GM19193 (cell line): ENCODE data around the gene ATG16L2.

Source experiments
- POLR2A ChIP-seq: IDR thresholded peaks from 4 replicates; pipeline ENCODE4 v1.6.1; 2011; ENCODE audit not compliant: insufficient read depth, insufficient read length; ENCODE audit errors: extremely low read depth

The ATG16L2 gene

GRCh38 chr11:72814286-72815109, at the start of gene ATG16L2:
Gene ATG16L2 (plus strand): TSS chr11:72814411. CDS start chr11:72814446, 35 bp downstream.
- peak; percentile 73 for TF ChIP-seq POLR2A

GRCh38 chr11:72764503-72764902, 49.7 kb upstream of the ATG16L2 start:
- no peak for TF ChIP-seq POLR2A

- no peak for TF ChIP-seq POLR2A
Observed at GRCh38 chr11:72766152-72766902, 47.9 kb upstream of the ATG16L2 start.

- TF ChIP-seq POLR2A, result no peak
Observed at GRCh38 chr11:72767203-72768062, 46.8 kb upstream of the ATG16L2 start.

- no peak for TF ChIP-seq POLR2A
Observed at GRCh38 chr11:72768581-72768980, 45.6 kb upstream of the ATG16L2 start.

- no peak for TF ChIP-seq POLR2A
Observed at GRCh38 chr11:72769680-72770079, 44.5 kb upstream of the ATG16L2 start.

- TF ChIP-seq POLR2A, result no peak
Observed at GRCh38 chr11:72770799-72771198, 43.4 kb upstream of the ATG16L2 start.

GRCh38 chr11:72771507-72771906, 42.7 kb upstream of the ATG16L2 start:
- no peak for TF ChIP-seq POLR2A

- no peak for TF ChIP-seq POLR2A
Observed at GRCh38 chr11:72772059-72772458, 42.2 kb upstream of the ATG16L2 start.

- no peak for TF ChIP-seq POLR2A
Observed at GRCh38 chr11:72773291-72773690, 40.9 kb upstream of the ATG16L2 start.

- TF ChIP-seq POLR2A, result no peak
Observed at GRCh38 chr11:72773696-72774095, 40.5 kb upstream of the ATG16L2 start.

GRCh38 chr11:72774499-72774898, 39.7 kb upstream of the ATG16L2 start:
- no peak for TF ChIP-seq POLR2A

- TF ChIP-seq POLR2A, result no peak
Observed at GRCh38 chr11:72775288-72776110, 38.7 kb upstream of the ATG16L2 start.
